ENCODE measurements around the gene IQCH. TPM values are rescaled to one million over a fixed set of nuclear protein-coding genes. Genes with fewer than 3 reads are reported as not detected.

IQCH gene
- total and polyA plus RNA-seq, 5 experiments from 2014 or later = 0.20 to 0.96 (median 0.33) TPM; not detected in 1

DNA sequence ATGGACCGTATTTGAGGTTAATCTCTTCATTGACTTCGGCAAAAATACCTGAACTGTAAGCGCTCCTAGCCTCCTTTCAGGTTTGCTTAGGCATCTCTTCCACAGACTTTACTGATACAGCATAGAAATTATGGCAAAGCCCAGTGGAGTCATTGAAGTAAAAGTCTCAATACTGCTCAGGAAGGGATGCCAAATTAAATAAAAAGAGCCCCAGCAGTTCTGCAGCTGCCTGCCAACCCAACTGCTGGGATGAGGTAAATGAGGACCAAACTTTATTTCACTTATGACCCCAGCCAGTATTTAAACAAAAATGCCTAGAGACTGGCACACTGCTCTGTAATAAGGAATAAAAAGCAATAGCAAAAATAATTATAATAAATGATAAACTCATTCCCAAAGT lies 65.4 kb downstream of the IQCH start:
- POLR2A ChIA-PET = no interaction called here
- Mint-ChIP-seq H3K4me3 (no peak overlapping the region), H3K27me3 (peaks cover 1 to 19% (median 10%) of the 10 kb centered on the region in 5 donors), H3K4me1 (no peaks in the 10 kb centered on the region), H3K36me3 (peaks cover 0 to 5% (median 0%) of the 10 kb centered on the region in 3 donors), H3K27ac (no peak overlapping the region), H3K9me3 (peaks cover 0 to 1% (median 0%) of the 10 kb centered on the region in 9 donors)
- ATAC-seq (no peak), DNase-seq (no peak)

DNA sequence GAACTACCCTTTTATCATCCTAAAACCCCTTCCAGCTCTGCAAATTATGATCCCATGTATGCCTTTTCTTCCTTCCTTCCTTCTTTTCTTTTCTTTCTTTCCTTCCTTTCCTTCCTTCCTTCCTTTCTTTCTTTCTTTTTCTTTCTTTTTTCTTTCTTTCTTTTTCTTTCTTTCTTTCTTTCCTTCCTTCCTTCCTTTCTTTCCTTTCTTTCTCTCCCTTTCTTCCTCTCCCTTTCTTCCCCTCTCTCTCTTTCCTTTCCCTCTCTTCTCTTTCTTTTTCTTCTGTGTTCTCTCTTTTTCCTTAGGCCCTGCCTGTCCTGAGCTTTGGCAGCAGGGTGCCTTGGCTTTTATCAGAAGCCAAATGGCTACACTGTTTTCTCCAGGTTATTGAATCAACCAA lies 66.8 kb downstream of the IQCH start:
- Mint-ChIP-seq H3K9me3 (peaks cover 0 to 1% (median 0%) of the 10 kb centered on the region in 9 donors), H3K4me3 (no peak overlapping the region), H3K27ac (no peak overlapping the region), H3K4me1 (no peaks in the 10 kb centered on the region), H3K36me3 (peaks cover 0 to 5% (median 0%) of the 10 kb centered on the region in 3 donors), H3K27me3 (peaks cover 3 to 19% (median 13%) of the 10 kb centered on the region in 5 donors)
- DNase-seq (no peak), ATAC-seq (no peak)
- POLR2A ChIA-PET = no interaction called here

DNA sequence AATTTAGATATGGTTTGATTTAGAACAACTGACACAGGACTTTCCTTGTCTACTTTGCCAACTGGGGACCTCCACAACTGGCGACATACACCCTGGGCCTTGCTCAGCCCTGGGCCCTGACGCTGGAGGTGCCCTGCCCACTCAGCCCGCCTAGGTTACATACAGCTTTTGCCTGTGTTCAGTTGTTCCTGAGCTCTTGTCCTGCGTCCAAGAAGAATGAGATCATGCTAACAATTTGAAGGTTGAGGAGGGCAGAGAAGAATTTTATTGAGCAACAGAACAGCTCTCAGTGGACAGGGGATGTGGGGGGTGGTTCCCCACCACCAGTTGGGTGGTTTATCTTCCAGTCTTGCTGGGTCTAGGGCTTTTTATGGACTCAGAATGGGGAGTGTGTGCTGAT lies 67.9 kb downstream of the IQCH start:
- Mint-ChIP-seq H3K4me1 (no peaks in the 10 kb centered on the region), H3K27ac (no peak overlapping the region), H3K36me3 (peaks cover 0 to 7% (median 0%) of the 10 kb centered on the region in 3 donors), H3K9me3 (peaks cover 0 to 3% (median 1%) of the 10 kb centered on the region in 9 donors), H3K4me3 (no peak overlapping the region), H3K27me3 (peaks cover 3 to 19% (median 13%) of the 10 kb centered on the region in 5 donors)
- DNase-seq (no peak), ATAC-seq (no peak)
- POLR2A ChIA-PET = no interaction called here

DNA sequence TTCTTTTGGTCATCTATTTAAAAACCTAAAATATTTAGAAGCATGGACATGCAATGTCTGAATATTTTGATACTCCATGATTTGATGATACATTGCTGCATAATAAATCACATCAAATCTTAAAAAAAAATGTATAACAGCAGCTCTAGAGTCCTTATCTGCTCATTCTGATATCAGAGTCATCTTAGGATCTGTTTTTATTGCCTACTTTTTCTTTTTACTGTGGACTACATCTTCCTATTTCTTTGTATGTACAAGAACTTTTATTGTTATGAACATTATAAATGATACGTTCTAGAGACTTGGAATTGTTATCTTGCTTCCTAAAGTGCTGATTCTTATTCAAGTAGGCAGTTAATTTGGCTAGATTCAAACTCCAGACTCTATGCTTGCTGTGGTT lies 72.7 kb downstream of the IQCH start:
- POLR2A ChIA-PET = no interaction called here
- peaks cover 0 to 11% (median 3%) of the 10 kb centered on the region in 5 donors for H3K27me3 Mint-ChIP-seq

DNA sequence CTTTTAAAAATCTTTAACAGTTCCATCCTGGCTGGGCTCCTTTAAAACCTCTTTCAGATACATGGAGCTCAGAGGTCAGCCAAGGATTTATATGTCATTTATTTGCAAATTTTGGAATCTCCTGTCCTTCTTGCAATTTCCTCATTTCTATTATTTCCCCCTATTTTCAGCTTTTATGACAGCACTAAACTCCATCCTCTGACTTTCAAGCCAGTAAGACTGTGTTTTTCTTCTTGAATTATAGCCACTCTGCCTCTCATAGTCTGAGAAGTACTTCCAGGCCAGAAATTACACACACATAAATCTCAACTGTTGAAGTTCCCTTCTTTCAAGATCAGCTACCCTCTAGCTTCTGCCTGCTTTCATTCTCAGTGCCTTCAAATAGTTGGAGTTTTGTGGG lies 73.2 kb downstream of the IQCH start:
- peaks cover 0 to 10% (median 4%) of the 10 kb centered on the region in 3 donors for H3K36me3 Mint-ChIP-seq
- H3K4me3 Mint-ChIP-seq = no peak overlapping the region
- H3K27ac Mint-ChIP-seq = no peak overlapping the region
- ATAC-seq (no peak), DNase-seq (no peak)
- POLR2A ChIA-PET = no interaction called here
- no peaks in the 10 kb centered on the region for H3K4me1 Mint-ChIP-seq
- H3K27me3 Mint-ChIP-seq = peaks cover 0 to 7% (median 3%) of the 10 kb centered on the region in 5 donors
- H3K9me3 Mint-ChIP-seq = peaks cover 0 to 9% (median 5%) of the 10 kb centered on the region in 9 donors

More for the DNA sequence above, 72.7 kb downstream of the IQCH start:
- Mint-ChIP-seq H3K27ac (no peak overlapping the region), H3K4me3 (no peak overlapping the region), H3K4me1 (no peaks in the 10 kb centered on the region), H3K36me3 (peaks cover 0 to 14% (median 4%) of the 10 kb centered on the region in 3 donors), H3K9me3 (peaks cover 0 to 9% (median 5%) of the 10 kb centered on the region in 9 donors)
- ATAC-seq (no peak), DNase-seq (no peak)

DNA sequence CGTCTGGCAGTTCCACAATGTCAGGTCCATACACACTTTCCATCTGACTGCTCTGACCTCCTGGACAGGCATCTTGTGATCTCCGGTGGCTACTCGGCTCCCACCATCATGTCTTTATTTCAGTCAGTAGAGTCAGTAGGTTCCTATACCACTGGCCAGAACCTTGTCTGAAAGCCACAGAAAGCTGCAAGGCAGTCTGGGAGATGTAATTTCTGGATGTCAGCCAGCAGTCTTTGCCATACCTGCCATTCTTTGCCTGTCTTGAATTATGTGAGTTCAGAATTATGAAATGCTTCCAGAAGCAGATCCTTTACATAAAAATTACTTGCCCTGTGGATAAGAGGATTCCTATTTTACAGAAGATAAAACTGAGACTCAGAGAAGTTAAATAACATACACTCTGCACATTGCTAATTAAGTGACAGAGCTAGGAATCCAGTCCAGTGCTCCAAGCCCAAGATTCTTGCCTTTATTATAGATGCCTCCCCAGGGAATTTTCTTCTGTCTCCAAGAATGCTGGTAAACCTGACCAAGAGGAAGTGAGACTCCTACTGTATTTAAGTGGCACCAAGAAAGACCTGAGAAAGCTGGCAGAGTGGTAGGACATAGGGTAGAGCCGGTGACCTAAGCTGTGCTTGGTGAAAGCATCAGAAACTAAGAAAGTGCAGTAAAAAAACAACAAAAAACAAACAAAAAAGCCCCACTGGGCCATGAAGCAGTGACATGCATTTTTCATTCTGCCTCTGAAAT lies 75.6 kb downstream of the IQCH start:
- peaks cover 0 to 9% (median 5%) of the 10 kb centered on the region in 9 donors for H3K9me3 Mint-ChIP-seq
- POLR2A ChIA-PET = no interaction called here
- ATAC-seq (no peak), DNase-seq (no peak)
- H3K27ac Mint-ChIP-seq = no peak overlapping the region
- H3K36me3 Mint-ChIP-seq = peaks cover 0 to 9% (median 4%) of the 10 kb centered on the region in 3 donors
- no peaks in the 10 kb centered on the region for H3K4me1 Mint-ChIP-seq
- H3K27me3 Mint-ChIP-seq = peaks cover 0 to 7% (median 3%) of the 10 kb centered on the region in 5 donors
- no peak overlapping the region for H3K4me3 Mint-ChIP-seq

DNA sequence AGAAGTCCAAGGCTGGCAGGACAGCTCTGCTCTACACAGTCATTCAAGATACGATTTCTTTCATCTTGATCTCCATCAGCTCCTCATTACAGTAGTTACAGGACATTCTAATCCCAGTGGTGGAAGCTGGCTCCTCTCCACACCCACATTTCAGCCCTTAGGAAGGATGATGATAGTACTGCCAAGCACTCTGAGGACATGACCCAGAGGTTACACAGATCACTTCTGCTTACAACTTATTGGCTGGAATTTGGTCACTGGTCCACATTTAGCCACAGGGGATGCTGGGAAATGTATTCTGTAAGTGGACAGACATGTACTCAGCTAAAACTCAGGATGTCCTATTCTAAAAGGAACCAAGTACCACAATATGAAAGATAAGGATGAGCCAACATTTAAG lies 77.1 kb downstream of the IQCH start:
- Mint-ChIP-seq H3K4me1 (no peaks in the 10 kb centered on the region), H3K27ac (no peak overlapping the region), H3K36me3 (peaks cover 0 to 9% (median 4%) of the 10 kb centered on the region in 3 donors), H3K4me3 (no peak overlapping the region), H3K9me3 (peaks cover 0 to 9% (median 5%) of the 10 kb centered on the region in 9 donors), H3K27me3 (peaks cover 0 to 4% (median 1%) of the 10 kb centered on the region in 5 donors)
- POLR2A ChIA-PET = no interaction called here
- DNase-seq (no peak), ATAC-seq (no peak)

DNA sequence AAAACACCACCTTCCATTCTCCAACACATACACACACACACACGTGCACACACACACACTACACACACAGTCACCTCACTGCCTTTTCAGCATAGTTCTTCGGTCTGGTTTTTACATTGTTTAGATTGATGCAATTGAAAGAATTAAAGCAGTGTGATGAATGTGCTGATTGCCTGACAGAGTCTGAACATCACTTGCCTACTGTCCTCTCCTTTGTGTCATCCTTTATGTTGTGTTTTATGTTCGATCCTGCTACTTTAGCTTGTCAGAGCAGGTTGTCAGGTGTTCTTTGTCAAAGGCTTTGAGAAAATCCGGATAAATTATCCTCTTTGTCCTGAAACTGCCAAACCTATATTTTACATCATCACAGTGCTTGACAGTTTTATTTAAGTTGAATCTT lies 80.4 kb downstream of the IQCH start:
- Mint-ChIP-seq H3K4me3 (no peak overlapping the region), H3K27ac (no peak overlapping the region), H3K4me1 (no peaks in the 10 kb centered on the region), H3K27me3 (peaks cover 0 to 5% (median 2%) of the 10 kb centered on the region in 5 donors), H3K36me3 (peaks cover 0 to 2% (median 0%) of the 10 kb centered on the region in 3 donors), H3K9me3 (no peaks in the 10 kb centered on the region)
- ATAC-seq = no peak
- no peak for DNase-seq
- POLR2A ChIA-PET = no interaction called here

DNA sequence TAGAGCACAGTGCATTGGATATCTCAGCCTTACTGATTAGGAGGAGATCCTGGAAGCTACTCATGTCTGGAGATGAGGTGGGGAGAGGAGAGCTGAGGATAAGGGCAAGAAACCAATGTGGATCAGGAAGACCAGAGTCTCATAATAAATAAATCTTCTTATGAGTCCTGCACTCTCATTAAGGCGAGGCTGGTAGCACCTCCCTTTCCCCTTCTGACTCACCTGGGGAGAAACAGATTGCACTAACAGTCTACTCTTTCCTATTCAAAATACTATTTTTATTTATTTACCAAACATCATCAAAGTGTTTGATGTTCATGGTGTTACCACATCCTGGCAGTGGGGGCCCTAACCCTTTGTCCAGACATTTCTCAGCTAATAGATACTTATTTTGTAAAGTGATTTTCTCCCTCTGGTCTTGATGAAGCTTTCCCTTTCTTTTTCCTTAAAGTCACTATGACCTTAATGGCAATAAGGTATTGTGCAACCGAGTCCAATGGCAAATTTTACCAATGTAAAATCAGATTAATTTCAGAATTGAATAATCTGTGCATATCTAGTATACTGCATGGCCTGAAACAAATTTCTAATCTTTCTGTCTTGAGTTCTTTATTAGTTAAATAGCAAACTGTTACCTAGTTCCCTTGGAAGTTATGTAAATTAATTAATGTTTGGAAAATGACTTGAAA lies 81.1 kb downstream of the IQCH start:
- no peak for DNase-seq
- H3K4me1 Mint-ChIP-seq = no peaks in the 10 kb centered on the region
- H3K9me3 Mint-ChIP-seq = no peaks in the 10 kb centered on the region
- H3K36me3 Mint-ChIP-seq = peaks cover 0 to 2% (median 0%) of the 10 kb centered on the region in 3 donors
- ATAC-seq = no peak
- H3K27ac Mint-ChIP-seq = no peak overlapping the region
- POLR2A ChIA-PET = no interaction called here
- peaks cover 0 to 5% (median 2%) of the 10 kb centered on the region in 5 donors for H3K27me3 Mint-ChIP-seq
- no peak overlapping the region for H3K4me3 Mint-ChIP-seq

DNA sequence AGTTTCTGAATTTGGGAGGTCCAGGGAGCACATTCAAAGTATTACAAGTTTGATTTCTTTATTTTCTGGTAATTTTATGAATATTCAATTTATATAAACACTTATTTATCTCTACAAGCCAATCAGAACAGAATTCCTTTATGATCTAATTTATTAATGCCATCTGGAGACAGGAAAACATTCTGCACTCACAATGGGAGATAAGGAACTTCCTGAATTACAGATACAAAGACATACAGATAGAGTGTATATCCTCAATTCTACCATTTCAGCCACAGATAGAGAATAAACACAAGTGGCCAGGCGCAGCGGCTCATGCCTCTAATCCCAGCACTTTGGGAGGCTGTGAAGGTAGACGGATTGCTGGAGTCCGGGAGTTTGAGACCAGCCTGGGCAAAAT lies 86.0 kb downstream of the IQCH start:
- no peak for ATAC-seq
- Mint-ChIP-seq H3K27ac (no peak overlapping the region), H3K4me3 (no peak overlapping the region), H3K4me1 (no peaks in the 10 kb centered on the region), H3K27me3 (peaks cover 0 to 12% (median 3%) of the 10 kb centered on the region in 5 donors), H3K36me3 (peaks cover 0 to 16% (median 11%) of the 10 kb centered on the region in 3 donors), H3K9me3 (peaks cover 3 to 19% (median 10%) of the 10 kb centered on the region in 9 donors)
- DNase-seq = no peak
- POLR2A ChIA-PET = no interaction called here

DNA sequence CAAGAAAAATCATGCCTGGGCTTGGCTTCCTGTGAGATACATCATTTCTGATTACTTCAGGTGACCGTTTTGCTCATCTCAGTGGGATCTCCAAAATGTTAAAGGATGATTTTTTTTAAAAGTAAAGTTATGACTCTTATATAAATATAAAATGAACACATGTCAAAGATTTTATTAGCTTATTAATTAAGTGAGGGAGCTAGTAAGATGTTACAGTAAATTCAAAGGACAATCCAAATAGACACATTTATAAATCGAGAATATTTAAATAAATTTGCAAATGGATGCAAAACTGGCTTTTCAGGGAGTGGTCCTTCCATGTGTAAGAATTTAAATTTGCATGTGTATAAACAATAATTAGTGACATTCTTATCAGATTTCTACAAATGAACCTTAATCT lies 87.0 kb downstream of the IQCH start:
- Mint-ChIP-seq H3K4me1 (no peaks in the 10 kb centered on the region), H3K36me3 (peaks cover 0 to 16% (median 11%) of the 10 kb centered on the region in 3 donors), H3K9me3 (peaks cover 3 to 22% (median 10%) of the 10 kb centered on the region in 9 donors), H3K4me3 (no peak overlapping the region), H3K27ac (no peak overlapping the region), H3K27me3 (peaks cover 0 to 13% (median 3%) of the 10 kb centered on the region in 5 donors)
- no peak for ATAC-seq
- no peak for DNase-seq
- POLR2A ChIA-PET = no interaction called here

DNA sequence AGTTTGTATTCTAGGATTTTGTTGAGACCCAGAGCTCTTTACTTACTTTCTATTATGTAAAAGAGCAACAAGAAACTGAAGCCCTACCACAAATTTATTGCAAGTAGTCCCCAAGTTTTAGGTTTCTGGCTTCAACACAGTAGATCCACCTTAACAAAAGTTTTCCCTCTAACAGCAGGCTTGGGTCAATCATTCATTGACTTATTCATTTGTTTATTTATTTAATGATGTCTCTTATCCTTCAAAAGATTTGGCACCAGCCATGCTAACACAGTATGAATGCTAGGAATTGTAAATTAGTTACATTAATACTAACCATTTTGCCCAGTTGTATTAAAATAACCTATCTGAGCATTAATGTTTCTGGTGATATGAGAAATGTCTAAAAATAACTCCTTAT lies 88.6 kb downstream of the IQCH start:
- no peak overlapping the region for H3K4me3 Mint-ChIP-seq
- peaks cover 2 to 25% (median 18%) of the 10 kb centered on the region in 3 donors for H3K36me3 Mint-ChIP-seq
- no peak for DNase-seq
- peaks cover 11 to 38% (median 18%) of the 10 kb centered on the region in 9 donors for H3K9me3 Mint-ChIP-seq
- POLR2A ChIA-PET = no interaction called here
- H3K27me3 Mint-ChIP-seq = peaks cover 0 to 12% (median 3%) of the 10 kb centered on the region in 5 donors
- no peak overlapping the region for H3K27ac Mint-ChIP-seq
- no peak for ATAC-seq
- H3K4me1 Mint-ChIP-seq = no peaks in the 10 kb centered on the region

DNA sequence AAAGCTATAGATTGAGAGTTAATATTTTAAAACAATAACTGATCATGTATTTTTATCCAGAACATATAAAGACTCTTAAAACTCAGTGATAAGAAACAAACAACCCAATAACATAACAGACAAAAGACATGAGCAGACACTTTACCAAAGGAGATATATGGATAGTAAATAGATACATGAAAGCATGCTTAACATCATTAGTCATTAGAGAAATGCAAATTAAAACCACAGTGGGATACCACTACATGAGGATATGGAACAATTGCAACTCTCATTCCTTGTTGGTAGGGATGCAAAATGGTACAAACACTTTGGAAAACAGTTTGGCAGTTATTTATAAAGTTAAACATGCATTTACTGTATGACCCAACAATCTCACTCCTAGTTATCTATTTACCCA lies 95.0 kb downstream of the IQCH start:
- Mint-ChIP-seq H3K36me3 (peaks cover 2 to 22% (median 18%) of the 10 kb centered on the region in 3 donors), H3K4me3 (no peak overlapping the region), H3K27me3 (peaks cover 0 to 6% (median 2%) of the 10 kb centered on the region in 5 donors), H3K4me1 (no peaks in the 10 kb centered on the region), H3K27ac (no peak overlapping the region), H3K9me3 (peaks cover 13 to 38% (median 24%) of the 10 kb centered on the region in 9 donors)
- POLR2A ChIA-PET = no interaction called here
- no peak for DNase-seq
- no peak for ATAC-seq

Measured in naive thymus-derived CD8-positive, alpha-beta T cell (primary cell).